Hepatocyte (in vitro differentiated cells): ENCODE data around the gene PDILT. TPM values are rescaled to one million over a fixed set of nuclear protein-coding genes. Genes with fewer than 3 reads are reported as not detected.

ENCODE experiments used
- DNase-seq: peaks from one replicate; pipeline ENCODE4 v3.0.0-alpha.2; 2016; ENCODE audit warnings: low spot score
- H2AFZ ChIP-seq: fragments of 200-600 bp; sonication (generic); 2 replicates; pipeline ENCODE4 v1.6.0; 2016; ENCODE audit warnings: antibody characterized with exemption, mild to moderate bottlenecking
- H3K27ac ChIP-seq: fragments of 200-600 bp; sonication (generic); 2 replicates; pipeline ENCODE4 v1.5.1; 2016; ENCODE audit warnings: mild to moderate bottlenecking
- H3K27me3 ChIP-seq: fragments of 200-600 bp; sonication (generic); 2 replicates; pipeline ENCODE4 v1.6.1; 2016
- H3K36me3 ChIP-seq: fragments of 200-600 bp; sonication (generic); replicated peaks from 2 replicates; pipeline ENCODE4 v1.5.1; 2016; ENCODE audit warnings: low read depth; ENCODE audit not compliant: insufficient read depth
- H3K4me1 ChIP-seq: fragments of 200-600 bp; sonication (generic); 2 replicates; pipeline ENCODE4 v1.5.1; 2016; ENCODE audit warnings: mild to moderate bottlenecking, moderate library complexity; ENCODE audit not compliant: insufficient read depth
- H3K4me2 ChIP-seq: fragments of 200-600 bp; sonication (generic); 2 replicates; pipeline ENCODE4 v1.6.0; 2016
- H3K4me3 ChIP-seq: fragments of 200-600 bp; sonication (generic); 2 replicates; pipeline ENCODE4 v1.5.1; 2016; ENCODE audit warnings: mild to moderate bottlenecking
- H3K79me2 ChIP-seq: fragments of 200-600 bp; sonication (generic); 2 replicates; pipeline ENCODE4 v1.6.0; 2017; ENCODE audit warnings: mild to moderate bottlenecking
- H3K9me2 ChIP-seq: fragments of 200-600 bp; sonication (generic); replicated peaks from 2 replicates; pipeline ENCODE4 v1.6.0; 2017; ENCODE audit warnings: mild to moderate bottlenecking; ENCODE audit not compliant: insufficient read depth
- H3K9me3 ChIP-seq: fragments of 200-600 bp; sonication (generic); 2 replicates; pipeline ENCODE4 v1.5.1; 2016; ENCODE audit warnings: low read depth, mild to moderate bottlenecking
- H4K20me1 ChIP-seq: fragments of 200-600 bp; sonication (generic); 2 replicates; pipeline ENCODE4 v1.6.0; 2016; ENCODE audit warnings: mild to moderate bottlenecking; ENCODE audit not compliant: insufficient read depth, poor library complexity, severe bottlenecking
- CTCF ChIP-seq: fragments of 200-600 bp; sonication (generic); IDR thresholded peaks from 2 replicates; pipeline ENCODE4 v1.5.1; 2016; ENCODE audit warnings: antibody characterized with exemption, mild to moderate bottlenecking; ENCODE audit not compliant: poor library complexity
- EZH2 ChIP-seq: fragments of 200-600 bp; sonication (generic); IDR thresholded peaks from 2 replicates; pipeline ENCODE4 v1.6.1; 2016; ENCODE audit warnings: antibody characterized with exemption, mild to moderate bottlenecking, borderline replicate concordance
- EZH2phosphoT487 ChIP-seq: fragments of 200-600 bp; sonication (generic); IDR thresholded peaks from one replicate; pipeline ENCODE4 v1.6.1; 2018; ENCODE audit warnings: antibody characterized with exemption, mild to moderate bottlenecking, low read depth, moderate library complexity; ENCODE audit not compliant: unreplicated experiment, severe bottlenecking
- WGBS: methylation state at CpG from one replicate; pipeline ENCODE4 v1.1.6; 2016; ENCODE audit warnings: low lambda C conversion rate; ENCODE audit errors: missing lambda C conversion rate; 5-methylcytosine and 5-hydroxymethylcytosine counted together
- polyA plus RNA-seq: library from polyadenylated mRNA; unstranded; fragments of >200 nt; fragmentation: Nextera tagmentation; extraction: Ambion mirVana; gene quantifications from 2 replicates; pipeline ENCODE4 v1.2.1, GENCODE V29; 2016
- total RNA-seq: library from RNA; depleted of rRNA; stranded (reverse); fragments of >200 nt; gene quantifications from 2 replicates; pipeline ENCODE4 v1.2.3, GENCODE V29; 2014

Gene PDILT
- total and polyA plus RNA-seq, 2 experiments from 2014 or later: not detected

DNA sequence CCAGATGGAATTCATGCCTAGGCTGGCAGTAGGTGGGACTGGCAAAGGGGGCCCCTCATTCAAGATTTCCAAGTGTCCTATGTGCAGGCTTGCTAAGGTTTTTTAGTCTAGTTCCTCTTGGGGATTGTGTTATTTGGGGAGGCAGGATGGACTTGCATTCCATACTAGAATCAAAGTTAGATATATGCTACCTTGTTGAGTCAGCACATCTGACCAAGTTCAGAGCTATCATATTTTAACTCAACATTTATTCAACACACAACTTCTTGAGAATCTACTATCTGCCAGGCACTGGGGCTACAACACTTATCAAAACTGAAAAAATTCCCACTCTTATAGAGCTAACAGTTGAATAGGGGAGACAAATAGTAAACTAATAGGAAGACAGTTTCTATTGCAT is 83.9 kb downstream of the PDILT start:
- Histone ChIP-seq H3K4me1 (no peaks in the 10 kb centered on the region), H4K20me1 (no peaks in the 10 kb centered on the region), H3K4me2 (no peak overlapping the region), H2AFZ (no peak overlapping the region), H3K27me3 (no peaks in the 10 kb centered on the region), H3K9me3 (no peaks in the 10 kb centered on the region), H3K9me2 (no peaks in the 10 kb centered on the region), H3K27ac (no peak overlapping the region), H3K4me3 (no peak overlapping the region), H3K36me3 (no peaks in the 10 kb centered on the region), H3K79me2 (no peaks in the 10 kb centered on the region)
- no peak for DNase-seq
- no peak for TF ChIP-seq CTCF
- no peak for TF ChIP-seq EZH2phosphoT487
- no peak for TF ChIP-seq EZH2

- TF ChIP-seq CTCF (no peak), EZH2 (no peak), EZH2phosphoT487 (no peak)
- no peaks in the 10 kb centered on the region for H3K27me3 ChIP-seq
- H3K4me3 ChIP-seq: no peak overlapping the region
- H3K4me1 ChIP-seq: no peaks in the 10 kb centered on the region
- no peak for DNase-seq
- no peak overlapping the region for H3K4me2 ChIP-seq
- 84% methylated on average over 2 of the region's 2 CpGs for WGBS
- H4K20me1 ChIP-seq: no peaks in the 10 kb centered on the region
- no peaks in the 10 kb centered on the region for H3K36me3 ChIP-seq
- H3K9me2 ChIP-seq: no peaks in the 10 kb centered on the region
- no peak overlapping the region for H2AFZ ChIP-seq
- no peaks in the 10 kb centered on the region for H3K79me2 ChIP-seq
- H3K27ac ChIP-seq: no peak overlapping the region
- no peaks in the 10 kb centered on the region for H3K9me3 ChIP-seq
These were observed 84.4 kb downstream of the PDILT start for GRCh38 chr16:20320178-20320577.

DNA sequence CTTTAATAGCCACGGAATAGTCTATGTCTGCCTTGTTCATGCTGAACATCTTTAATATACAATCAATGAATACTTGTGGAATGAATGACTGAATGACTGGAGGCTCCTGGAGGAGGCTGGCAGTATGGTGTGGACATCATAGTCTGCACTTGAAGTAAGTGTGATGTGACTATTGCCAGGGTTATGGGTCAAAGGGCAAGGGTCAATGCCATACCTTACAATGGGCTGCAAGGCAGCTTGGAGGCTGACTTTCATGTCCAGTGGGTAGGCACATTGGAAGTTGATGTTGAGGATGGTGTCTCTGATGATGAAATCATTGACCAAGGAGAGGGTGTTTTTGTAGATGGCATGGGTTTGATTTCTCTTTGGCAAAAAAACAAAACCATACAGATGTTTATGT is 85.1 kb downstream of the PDILT start:
- no peak for TF ChIP-seq EZH2
- no peak for TF ChIP-seq EZH2phosphoT487
- no peak for TF ChIP-seq CTCF
- Histone ChIP-seq H3K36me3 (no peaks in the 10 kb centered on the region), H3K4me1 (no peaks in the 10 kb centered on the region), H3K27me3 (no peaks in the 10 kb centered on the region), H2AFZ (no peak overlapping the region), H3K9me3 (no peaks in the 10 kb centered on the region), H3K9me2 (no peaks in the 10 kb centered on the region), H3K79me2 (no peaks in the 10 kb centered on the region), H3K4me3 (no peak overlapping the region), H3K27ac (no peak overlapping the region), H3K4me2 (no peak overlapping the region), H4K20me1 (no peaks in the 10 kb centered on the region)
- no peak for DNase-seq
- WGBS: 88% methylated on average over 1 of the region's 1 CpG

DNA sequence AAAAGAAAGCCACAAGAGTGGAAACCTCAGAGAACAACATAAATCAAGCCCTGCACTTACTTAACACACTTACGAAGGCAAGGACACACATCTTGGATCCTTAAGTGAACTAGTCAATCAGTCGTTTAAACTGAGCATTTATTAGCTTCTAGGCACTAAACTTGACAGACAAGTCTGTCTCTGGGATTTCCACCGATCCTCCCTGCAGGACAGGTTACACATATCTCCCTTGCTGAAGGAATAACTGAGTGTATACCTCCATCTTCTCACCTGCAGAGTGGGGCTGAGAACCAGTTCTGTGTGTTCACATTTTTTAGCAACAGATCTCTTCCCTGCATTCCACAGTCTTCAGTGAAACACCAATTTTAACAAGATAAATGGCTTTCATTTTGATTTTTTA is 86.1 kb downstream of the PDILT start:
- H3K4me1 ChIP-seq: no peaks in the 10 kb centered on the region
- WGBS: 61% methylated on average over 3 of the region's 3 CpGs
- no peak for TF ChIP-seq EZH2
- TF ChIP-seq EZH2phosphoT487: no peak
- TF ChIP-seq CTCF: no peak
- H2AFZ ChIP-seq: no peak overlapping the region
- no peaks in the 10 kb centered on the region for H3K27me3 ChIP-seq
- H4K20me1 ChIP-seq: no peaks in the 10 kb centered on the region
- H3K36me3 ChIP-seq: no peaks in the 10 kb centered on the region
- no peak overlapping the region for H3K4me3 ChIP-seq
- no peaks in the 10 kb centered on the region for H3K9me3 ChIP-seq
- no peak overlapping the region for H3K4me2 ChIP-seq
- DNase-seq: no peak
- H3K79me2 ChIP-seq: no peaks in the 10 kb centered on the region
- no peak overlapping the region for H3K27ac ChIP-seq
- no peaks in the 10 kb centered on the region for H3K9me2 ChIP-seq
